GM18868 (cell line): ENCODE data around the gene TUBB2B.
"Not testable (repeated sequence)": the region's sequence is repeated elsewhere in the genome, so short reads cannot be mapped to it uniquely, and the experiment has no call there.

Experiments
- ATAC-seq: cut with Tn5 transposase; IDR thresholded peaks from one replicate; pipeline ENCODE4 v1.9.1; 2021; ENCODE audit warnings: mild to moderate bottlenecking, moderate library complexity; ENCODE audit not compliant: unreplicated experiment

Gene TUBB2B

GRCh38 chr6:3212261-3212660, 15.2 kb downstream of the TUBB2B start:
- ATAC-seq = no peak

GRCh38 chr6:3211681-3212080, 15.8 kb downstream of the TUBB2B start:
- no peak for ATAC-seq

- peak; percentile 29 for ATAC-seq
Measured at GRCh38 chr6:3210024-3210610, 17.3 kb downstream of the TUBB2B start.

GRCh38 chr6:3209114-3210023, 18.1 kb downstream of the TUBB2B start:
- ATAC-seq = peak; percentile 64

GRCh38 chr6:3208775-3209113, 18.7 kb downstream of the TUBB2B start:
- no peak for ATAC-seq

- ATAC-seq = no peak
Measured at GRCh38 chr6:3208098-3208774, 19.2 kb downstream of the TUBB2B start.

GRCh38 chr6:3206339-3207015, 21.0 kb downstream of the TUBB2B start:
- no peak for ATAC-seq

GRCh38 chr6:3205913-3206312, 21.5 kb downstream of the TUBB2B start:
- ATAC-seq = no peak

- no peak for ATAC-seq
Measured at GRCh38 chr6:3204921-3205320, 22.5 kb downstream of the TUBB2B start.

- ATAC-seq = no peak
Measured at GRCh38 chr6:3202999-3203696, 24.3 kb downstream of the TUBB2B start.

GRCh38 chr6:3201388-3201787, 26.1 kb downstream of the TUBB2B start:
- no peak for ATAC-seq

GRCh38 chr6:3200682-3201081, 26.8 kb downstream of the TUBB2B start:
- ATAC-seq = no peak

GRCh38 chr6:3199382-3199781, 28.1 kb downstream of the TUBB2B start:
- ATAC-seq = no peak

GRCh38 chr6:3197734-3198133, 29.7 kb downstream of the TUBB2B start:
- ATAC-seq = not testable (repeated sequence)

GRCh38 chr6:3196770-3197169, 30.7 kb downstream of the TUBB2B start:
- ATAC-seq = no peak

- no peak for ATAC-seq
Measured at GRCh38 chr6:3195695-3196497, 31.6 kb downstream of the TUBB2B start.

GRCh38 chr6:3195420-3195694, 32.1 kb downstream of the TUBB2B start:
- no peak for ATAC-seq

GRCh38 chr6:3194535-3195419, 32.7 kb downstream of the TUBB2B start:
- ATAC-seq = no peak
